ENCODE data around the gene ZC2HC1C.
A peak's percentile ranks its signal among the peaks of the same experiment; 100 is the strongest.

Gene ZC2HC1C

GRCh38 chr14:75088566-75089373 is 19.3 kb downstream of the ZC2HC1C start:
- no peak for DNase-seq (ENCODE audit: low read depth)
- H3K4me3 ChIP-seq (ENCODE audit: low read depth, low read length): no peak overlapping the region
- peak; percentile 84 for TF ChIP-seq CTCF (IDR thresholded peaks at IDR 0.05; ENCODE audit: control insufficient read depth, extremely low read depth, insufficient read depth)

- DNase-seq (ENCODE audit: low read depth): no peak
- no peak overlapping the region for H3K4me3 ChIP-seq (ENCODE audit: low read depth, low read length)
- no peak for TF ChIP-seq CTCF (IDR thresholded peaks at IDR 0.05; ENCODE audit: control insufficient read depth, extremely low read depth, insufficient read depth)
Observed at GRCh38 chr14:75090353-75090752, 20.9 kb downstream of the ZC2HC1C start.

GRCh38 chr14:75091251-75091650 is 21.8 kb downstream of the ZC2HC1C start:
- DNase-seq (ENCODE audit: low read depth): no peak
- TF ChIP-seq CTCF (IDR thresholded peaks at IDR 0.05; ENCODE audit: control insufficient read depth, extremely low read depth, insufficient read depth): no peak
- H3K4me3 ChIP-seq (ENCODE audit: low read depth, low read length): no peak overlapping the region

GRCh38 chr14:75092698-75093097 is 23.3 kb downstream of the ZC2HC1C start:
- no peak for TF ChIP-seq CTCF (IDR thresholded peaks at IDR 0.05; ENCODE audit: control insufficient read depth, extremely low read depth, insufficient read depth)
- H3K4me3 ChIP-seq (ENCODE audit: low read depth, low read length): no peak overlapping the region
- DNase-seq (ENCODE audit: low read depth): no peak

- TF ChIP-seq CTCF (IDR thresholded peaks at IDR 0.05; ENCODE audit: control insufficient read depth, extremely low read depth, insufficient read depth): no peak
- DNase-seq (ENCODE audit: low read depth): no peak
- no peak overlapping the region for H3K4me3 ChIP-seq (ENCODE audit: low read depth, low read length)
Observed at GRCh38 chr14:75094896-75095295, 25.5 kb downstream of the ZC2HC1C start.

- no peak overlapping the region for H3K4me3 ChIP-seq (ENCODE audit: low read depth, low read length)
- TF ChIP-seq CTCF (IDR thresholded peaks at IDR 0.05; ENCODE audit: control insufficient read depth, extremely low read depth, insufficient read depth): no peak
- DNase-seq (ENCODE audit: low read depth): no peak
Observed at GRCh38 chr14:75095690-75096089, 26.2 kb downstream of the ZC2HC1C start.

GRCh38 chr14:75096959-75097358 is 27.5 kb downstream of the ZC2HC1C start:
- TF ChIP-seq CTCF (IDR thresholded peaks at IDR 0.05; ENCODE audit: control insufficient read depth, extremely low read depth, insufficient read depth): no peak
- DNase-seq (ENCODE audit: low read depth): no peak
- H3K4me3 ChIP-seq (ENCODE audit: low read depth, low read length): no peak overlapping the region
